Peyer's patch (tissue), 4 donors: ENCODE results near the gene PCYT1B. TPM values are rescaled to one million over a fixed set of nuclear protein-coding genes. Genes with fewer than 3 reads are reported as not detected.
A peak's percentile ranks its signal among the peaks of the same experiment; 100 is the strongest.

Experiments used
- DNase-seq, 3 donors: peaks; one replicate each; pipeline ENCODE4 v3.0.0-alpha.2; 2017 to 2019
- H3K27ac ChIP-seq, 4 donors: fragments of 200-600 bp; sonication (generic); one replicate each; pipeline ENCODE4 v1.5.1; 2016 to 2019
- H3K27me3 ChIP-seq, 2 donors: fragments of 200-600 bp; sonication (generic); one replicate each; pipeline ENCODE4 v1.5.1; 2019
- H3K36me3 ChIP-seq, 3 donors: fragments of 200-600 bp; sonication (generic); one replicate each; pipeline ENCODE4 v1.5.1; 2016 to 2019
- H3K4me1 ChIP-seq, 4 donors: fragments of 200-600 bp; sonication (generic); one replicate each; pipeline ENCODE4 v1.5.1; 2016 to 2019
- H3K4me3 ChIP-seq, 4 donors: fragments of 200-600 bp; sonication (generic); 1 replicate in 3 of 4; 2 replicates in 1 of 4; pipeline ENCODE4 v1.5.1; 2016 to 2019; ENCODE audit warnings: mild to moderate bottlenecking in 1 of 4
- H3K9me3 ChIP-seq, 4 donors: fragments of 200-600 bp; sonication (generic); one replicate each; pipeline ENCODE4 v1.5.1; 2016 to 2019; ENCODE audit warnings: mild to moderate bottlenecking in 1 of 4
- CTCF ChIP-seq, 6 experiments: fragments of 450-650 bp in 4 of 6; fragments of 200-600 bp in 2 of 6; sonication (generic) in 1 of 6; IDR thresholded peaks; one replicate each; pipeline ENCODE4 v1.5.1; 2017 to 2019; ENCODE audit warnings: antibody characterized with exemption in 6 of 6, mild to moderate bottlenecking in 3 of 6, moderate library complexity in 1 of 6
- POLR2A ChIP-seq, 2 donors: fragments of 450-650 bp; IDR thresholded peaks; one replicate each; pipeline ENCODE4 v1.5.1; 2017; ENCODE audit warnings: antibody characterized with exemption in 2 of 2, mild to moderate bottlenecking in 2 of 2, moderate library complexity in 2 of 2
- total RNA-seq, 4 donors: library from RNA; depleted of rRNA; stranded (reverse); fragments of >200 nt; gene quantifications; one replicate each; pipeline ENCODE4 v1.1.0, GENCODE V29; 2016

The PCYT1B gene
- total RNA-seq, 4 donors from 2014 or later = not detected

- TF ChIP-seq POLR2A (IDR thresholded peaks at IDR 0.05) = no peak
- no peak for TF ChIP-seq CTCF (IDR thresholded peaks at IDR 0.05)
- Histone ChIP-seq H3K4me3 (no peak overlapping the region), H3K36me3 (no peaks in the 10 kb centered on the region), H3K27ac (no peak overlapping the region), H3K4me1 (no peaks in the 10 kb centered on the region), H3K27me3 (no peaks in the 10 kb centered on the region), H3K9me3 (no peaks in the 10 kb centered on the region)
- DNase-seq = no peak
Measured at GRCh38 chrX:24574743-24575142, 72.4 kb downstream of the PCYT1B start.

GRCh38 chrX:24567169-24567568, 80.0 kb downstream of the PCYT1B start:
- H3K9me3 ChIP-seq = no peaks in the 10 kb centered on the region
- no peak overlapping the region for H3K4me3 ChIP-seq
- no peak for TF ChIP-seq POLR2A (IDR thresholded peaks at IDR 0.05)
- H3K36me3 ChIP-seq = no peaks in the 10 kb centered on the region
- no peaks in the 10 kb centered on the region for H3K27me3 ChIP-seq
- no peaks in the 10 kb centered on the region for H3K4me1 ChIP-seq
- H3K27ac ChIP-seq = no peak overlapping the region
- no peak for DNase-seq

- Histone ChIP-seq H3K9me3 (no peaks in the 10 kb centered on the region), H3K4me1 (no peaks in the 10 kb centered on the region), H3K27ac (no peak overlapping the region), H3K27me3 (no peaks in the 10 kb centered on the region), H3K36me3 (no peaks in the 10 kb centered on the region), H3K4me3 (no peak overlapping the region)
- TF ChIP-seq CTCF (IDR thresholded peaks at IDR 0.05) (no peak), POLR2A (IDR thresholded peaks at IDR 0.05) (no peak)
- no peak for DNase-seq
Measured at GRCh38 chrX:24566240-24566639, 80.9 kb downstream of the PCYT1B start.

GRCh38 chrX:24563291-24564010, 83.7 kb downstream of the PCYT1B start:
- no peak overlapping the region for H3K27ac ChIP-seq
- H3K9me3 ChIP-seq = no peaks in the 10 kb centered on the region
- no peaks in the 10 kb centered on the region for H3K36me3 ChIP-seq
- no peak overlapping the region for H3K4me3 ChIP-seq
- no peaks in the 10 kb centered on the region for H3K4me1 ChIP-seq
- DNase-seq = no peak
- no peak for TF ChIP-seq CTCF (IDR thresholded peaks at IDR 0.05)
- TF ChIP-seq POLR2A (IDR thresholded peaks at IDR 0.05) = no peak
- no peaks in the 10 kb centered on the region for H3K27me3 ChIP-seq

- no peak for DNase-seq
- Histone ChIP-seq H3K4me1 (no peaks in the 10 kb centered on the region), H3K36me3 (no peaks in the 10 kb centered on the region), H3K4me3 (no peak overlapping the region), H3K27me3 (no peaks in the 10 kb centered on the region), H3K9me3 (no peaks in the 10 kb centered on the region), H3K27ac (no peak overlapping the region)
- TF ChIP-seq CTCF (IDR thresholded peaks at IDR 0.05) = peak in 2 of 6 experiments; percentile 16 to 31
- no peak for TF ChIP-seq POLR2A (IDR thresholded peaks at IDR 0.05)
Measured at GRCh38 chrX:24561121-24561520, 86.0 kb downstream of the PCYT1B start.

GRCh38 chrX:24553011-24553410, 94.1 kb downstream of the PCYT1B start:
- Histone ChIP-seq H3K9me3 (no peaks in the 10 kb centered on the region), H3K4me3 (no peak overlapping the region), H3K4me1 (no peaks in the 10 kb centered on the region), H3K27me3 (no peaks in the 10 kb centered on the region), H3K27ac (no peak overlapping the region), H3K36me3 (no peaks in the 10 kb centered on the region)
- TF ChIP-seq CTCF (IDR thresholded peaks at IDR 0.05) (no peak), POLR2A (IDR thresholded peaks at IDR 0.05) (no peak)
- DNase-seq = no peak
